K562 (cell line): Measurements from ENCODE around the gene NSDHL. TPM values are rescaled to one million over a fixed set of nuclear protein-coding genes. Genes with fewer than 3 reads are reported as not detected.
A peak's percentile ranks its signal among the peaks of the same experiment; 100 is the strongest.

Experiments used
- FOXJ2 ChIP-seq: fragments of 200-800 bp; sonication (Bioruptor generic); IDR thresholded peaks from 2 replicates; pipeline ENCODE4 v1.6.1; 2016; ENCODE audit warnings: missing genetic modification characterization, missing compliant biosample characterization
- GABPB2 ChIP-seq: fragments of 250-450 bp; sonication (Bioruptor Pico); conservative IDR thresholded peaks from 2 replicates; pipeline ENCODE4 v1.5.1; 2021; ENCODE audit warnings: mild to moderate bottlenecking
- KLF1 ChIP-seq: fragments of 450-650 bp; IDR thresholded peaks from 2 replicates; pipeline ENCODE4 v1.6.1; 2016; ENCODE audit warnings: missing genetic modification characterization, missing compliant biosample characterization
- NR2C2 ChIP-seq, 2 experiments: fragments of 200-800 bp in 1 of 2; sonication (Bioruptor generic) in 1 of 2; sonication (generic) in 1 of 2; formaldehyde crosslinking in 1 of 2; IDR thresholded peaks; 2 replicates each; pipeline versions ENCODE4 v1.6.1 to v1.8.0; 2016 to 2022; ENCODE audit warnings: mild to moderate bottlenecking in 1 of 2, missing compliant biosample characterization in 1 of 2, missing genetic modification characterization in 1 of 2, missing genetic modification reagents in 1 of 2
- NR3C1 ChIP-seq: sonication (generic); formaldehyde crosslinking; IDR thresholded peaks from 2 replicates; pipeline ENCODE4 v1.8.1; 2022; ENCODE audit warnings: missing genetic modification reagents
- SETDB1 ChIP-seq: IDR thresholded peaks from one replicate; pipeline ENCODE4 v1.6.1; 2012; ENCODE audit warnings: low read length, control low read depth, inconsistent platforms
- TEAD2 ChIP-seq: fragments of 450-650 bp; IDR thresholded peaks from 2 replicates; pipeline ENCODE4 v1.6.1; 2016; ENCODE audit warnings: missing genetic modification characterization, control low read depth, missing compliant biosample characterization
- polyA plus RNA-seq, 8 experiments: library from polyadenylated mRNA; depleted of rRNA in 4 of 8; stranded (reverse) in 5 of 8; unstranded in 3 of 8; fragments of >200 nt; fragmentation: Nextera tagmentation in 2 of 8; fragmentation: Illumina TruSeq in 1 of 8; extraction: Ambion mirVana in 2 of 8; extraction: Trizol in 1 of 8; gene quantifications; 2 replicates each; pipeline versions ENCODE4 v1.2.1 to v1.2.3, GENCODE V29; 2011 to 2014; ENCODE audit warnings: inconsistent platforms in 1 of 8, missing spikeins in 1 of 8
- total RNA-seq, 7 experiments: library from RNA; depleted of rRNA in 6 of 7; stranded (reverse); fragments of >200 nt in 6 of 7; fragmentation: Illumina TruSeq in 2 of 7; extraction: Trizol in 2 of 7; gene quantifications; 2 replicates each; pipeline versions ENCODE4 v1.2.1 to v1.2.3, GENCODE V29; 2011 to 2021; ENCODE audit warnings: low replicate concordance in 1 of 7
- TF ChIP-seq, protein P1 (sequence below): fragments of 200-600 bp; sonication (generic); IDR thresholded peaks from one replicate; pipeline ENCODE4 v1.6.1; 2012; ENCODE audit warnings: mild to moderate bottlenecking, low read depth, low read length, inconsistent platforms

NSDHL gene
- total and polyA plus RNA-seq, 9 of the 15 experiments (the other 6 are each of a cell fraction or from before 2014, with no cell fraction given), result 22.5 to 63.4 (median 40.8) TPM

DNA sequence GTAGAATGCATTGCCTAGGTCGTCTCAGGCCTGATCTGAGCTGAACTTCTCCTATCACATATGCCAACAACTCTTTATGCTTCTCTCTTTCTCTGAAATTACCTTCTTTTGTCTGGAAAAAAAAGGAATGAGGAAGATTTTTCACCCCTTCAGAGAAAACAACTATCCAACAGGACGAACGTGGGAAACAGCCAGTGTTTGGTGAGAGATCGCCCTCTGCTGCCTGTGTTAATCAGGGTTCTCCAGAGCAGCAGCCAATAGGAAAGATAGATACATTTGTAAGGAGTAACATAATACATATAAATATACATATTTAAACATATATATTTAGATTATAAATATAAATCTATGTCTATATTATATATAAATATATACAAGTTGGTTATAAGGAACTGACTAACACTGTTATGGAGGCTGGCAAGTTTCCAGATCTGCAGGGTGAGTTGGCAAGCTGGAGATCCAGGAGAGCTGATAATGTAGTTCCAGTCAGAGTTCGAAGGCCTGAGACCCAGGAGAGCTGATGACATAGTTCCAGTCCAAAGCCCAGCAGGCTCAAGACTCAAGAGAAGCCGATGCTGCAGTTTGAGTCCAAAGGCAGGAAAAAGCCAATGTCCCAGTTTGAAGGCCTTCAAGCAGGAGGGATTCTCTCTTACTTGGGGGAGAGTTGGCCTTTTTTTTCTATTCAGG, 13.6 kb upstream of the NSDHL start (continued):
- TF ChIP-seq FOXJ2 (tag) (peak; percentile 42; the same call in 1 of the 2 replicates), NR3C1 (CRISPR knock-in tag) (no peak), KLF1 (no peak), GABPB2 (CRISPR knock-in tag) (no peak), NR2C2 (CRISPR knock-in tag; IDR thresholded peaks at IDR 0.05) (no peak), NR2C2 (tag; IDR thresholded peaks at IDR 0.05) (peak; percentile 34; the same call in 1 of the 2 replicates), TEAD2 (tag) (no peak), SETDB1 (no peak)
- TF ChIP-seq, protein P1, sequence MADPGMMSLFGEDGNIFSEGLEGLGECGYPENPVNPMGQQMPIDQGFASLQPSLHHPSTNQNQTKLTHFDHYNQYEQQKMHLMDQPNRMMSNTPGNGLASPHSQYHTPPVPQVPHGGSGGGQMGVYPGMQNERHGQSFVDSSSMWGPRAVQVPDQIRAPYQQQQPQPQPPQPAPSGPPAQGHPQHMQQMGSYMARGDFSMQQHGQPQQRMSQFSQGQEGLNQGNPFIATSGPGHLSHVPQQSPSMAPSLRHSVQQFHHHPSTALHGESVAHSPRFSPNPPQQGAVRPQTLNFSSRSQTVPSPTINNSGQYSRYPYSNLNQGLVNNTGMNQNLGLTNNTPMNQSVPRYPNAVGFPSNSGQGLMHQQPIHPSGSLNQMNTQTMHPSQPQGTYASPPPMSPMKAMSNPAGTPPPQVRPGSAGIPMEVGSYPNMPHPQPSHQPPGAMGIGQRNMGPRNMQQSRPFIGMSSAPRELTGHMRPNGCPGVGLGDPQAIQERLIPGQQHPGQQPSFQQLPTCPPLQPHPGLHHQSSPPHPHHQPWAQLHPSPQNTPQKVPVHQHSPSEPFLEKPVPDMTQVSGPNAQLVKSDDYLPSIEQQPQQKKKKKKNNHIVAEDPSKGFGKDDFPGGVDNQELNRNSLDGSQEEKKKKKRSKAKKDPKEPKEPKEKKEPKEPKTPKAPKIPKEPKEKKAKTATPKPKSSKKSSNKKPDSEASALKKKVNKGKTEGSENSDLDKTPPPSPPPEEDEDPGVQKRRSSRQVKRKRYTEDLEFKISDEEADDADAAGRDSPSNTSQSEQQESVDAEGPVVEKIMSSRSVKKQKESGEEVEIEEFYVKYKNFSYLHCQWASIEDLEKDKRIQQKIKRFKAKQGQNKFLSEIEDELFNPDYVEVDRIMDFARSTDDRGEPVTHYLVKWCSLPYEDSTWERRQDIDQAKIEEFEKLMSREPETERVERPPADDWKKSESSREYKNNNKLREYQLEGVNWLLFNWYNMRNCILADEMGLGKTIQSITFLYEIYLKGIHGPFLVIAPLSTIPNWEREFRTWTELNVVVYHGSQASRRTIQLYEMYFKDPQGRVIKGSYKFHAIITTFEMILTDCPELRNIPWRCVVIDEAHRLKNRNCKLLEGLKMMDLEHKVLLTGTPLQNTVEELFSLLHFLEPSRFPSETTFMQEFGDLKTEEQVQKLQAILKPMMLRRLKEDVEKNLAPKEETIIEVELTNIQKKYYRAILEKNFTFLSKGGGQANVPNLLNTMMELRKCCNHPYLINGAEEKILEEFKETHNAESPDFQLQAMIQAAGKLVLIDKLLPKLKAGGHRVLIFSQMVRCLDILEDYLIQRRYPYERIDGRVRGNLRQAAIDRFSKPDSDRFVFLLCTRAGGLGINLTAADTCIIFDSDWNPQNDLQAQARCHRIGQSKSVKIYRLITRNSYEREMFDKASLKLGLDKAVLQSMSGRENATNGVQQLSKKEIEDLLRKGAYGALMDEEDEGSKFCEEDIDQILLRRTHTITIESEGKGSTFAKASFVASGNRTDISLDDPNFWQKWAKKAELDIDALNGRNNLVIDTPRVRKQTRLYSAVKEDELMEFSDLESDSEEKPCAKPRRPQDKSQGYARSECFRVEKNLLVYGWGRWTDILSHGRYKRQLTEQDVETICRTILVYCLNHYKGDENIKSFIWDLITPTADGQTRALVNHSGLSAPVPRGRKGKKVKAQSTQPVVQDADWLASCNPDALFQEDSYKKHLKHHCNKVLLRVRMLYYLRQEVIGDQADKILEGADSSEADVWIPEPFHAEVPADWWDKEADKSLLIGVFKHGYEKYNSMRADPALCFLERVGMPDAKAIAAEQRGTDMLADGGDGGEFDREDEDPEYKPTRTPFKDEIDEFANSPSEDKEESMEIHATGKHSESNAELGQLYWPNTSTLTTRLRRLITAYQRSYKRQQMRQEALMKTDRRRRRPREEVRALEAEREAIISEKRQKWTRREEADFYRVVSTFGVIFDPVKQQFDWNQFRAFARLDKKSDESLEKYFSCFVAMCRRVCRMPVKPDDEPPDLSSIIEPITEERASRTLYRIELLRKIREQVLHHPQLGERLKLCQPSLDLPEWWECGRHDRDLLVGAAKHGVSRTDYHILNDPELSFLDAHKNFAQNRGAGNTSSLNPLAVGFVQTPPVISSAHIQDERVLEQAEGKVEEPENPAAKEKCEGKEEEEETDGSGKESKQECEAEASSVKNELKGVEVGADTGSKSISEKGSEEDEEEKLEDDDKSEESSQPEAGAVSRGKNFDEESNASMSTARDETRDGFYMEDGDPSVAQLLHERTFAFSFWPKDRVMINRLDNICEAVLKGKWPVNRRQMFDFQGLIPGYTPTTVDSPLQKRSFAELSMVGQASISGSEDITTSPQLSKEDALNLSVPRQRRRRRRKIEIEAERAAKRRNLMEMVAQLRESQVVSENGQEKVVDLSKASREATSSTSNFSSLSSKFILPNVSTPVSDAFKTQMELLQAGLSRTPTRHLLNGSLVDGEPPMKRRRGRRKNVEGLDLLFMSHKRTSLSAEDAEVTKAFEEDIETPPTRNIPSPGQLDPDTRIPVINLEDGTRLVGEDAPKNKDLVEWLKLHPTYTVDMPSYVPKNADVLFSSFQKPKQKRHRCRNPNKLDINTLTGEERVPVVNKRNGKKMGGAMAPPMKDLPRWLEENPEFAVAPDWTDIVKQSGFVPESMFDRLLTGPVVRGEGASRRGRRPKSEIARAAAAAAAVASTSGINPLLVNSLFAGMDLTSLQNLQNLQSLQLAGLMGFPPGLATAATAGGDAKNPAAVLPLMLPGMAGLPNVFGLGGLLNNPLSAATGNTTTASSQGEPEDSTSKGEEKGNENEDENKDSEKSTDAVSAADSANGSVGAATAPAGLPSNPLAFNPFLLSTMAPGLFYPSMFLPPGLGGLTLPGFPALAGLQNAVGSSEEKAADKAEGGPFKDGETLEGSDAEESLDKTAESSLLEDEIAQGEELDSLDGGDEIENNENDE, result no peak
